ENCODE results near the gene NTRK3. TPM values are rescaled to one million over a fixed set of nuclear protein-coding genes. Genes with fewer than 3 reads are reported as not detected.
A peak's percentile ranks its signal among the peaks of the same experiment; 100 is the strongest.

NTRK3 gene
- not detected in 2 replicates for total RNA-seq (2022)
- Bru-seq, nascent RNA: percentile 0 among the genes with signal in this experiment
- BruChase-seq, experiment 1, labeled RNA remaining after a 6-hour chase: percentile 2 among the genes with signal in this experiment
- BruChase-seq, experiment 2, labeled RNA remaining after a 2-hour chase: percentile 1 among the genes with signal in this experiment
- long read RNA-seq: 0 reads

DNA sequence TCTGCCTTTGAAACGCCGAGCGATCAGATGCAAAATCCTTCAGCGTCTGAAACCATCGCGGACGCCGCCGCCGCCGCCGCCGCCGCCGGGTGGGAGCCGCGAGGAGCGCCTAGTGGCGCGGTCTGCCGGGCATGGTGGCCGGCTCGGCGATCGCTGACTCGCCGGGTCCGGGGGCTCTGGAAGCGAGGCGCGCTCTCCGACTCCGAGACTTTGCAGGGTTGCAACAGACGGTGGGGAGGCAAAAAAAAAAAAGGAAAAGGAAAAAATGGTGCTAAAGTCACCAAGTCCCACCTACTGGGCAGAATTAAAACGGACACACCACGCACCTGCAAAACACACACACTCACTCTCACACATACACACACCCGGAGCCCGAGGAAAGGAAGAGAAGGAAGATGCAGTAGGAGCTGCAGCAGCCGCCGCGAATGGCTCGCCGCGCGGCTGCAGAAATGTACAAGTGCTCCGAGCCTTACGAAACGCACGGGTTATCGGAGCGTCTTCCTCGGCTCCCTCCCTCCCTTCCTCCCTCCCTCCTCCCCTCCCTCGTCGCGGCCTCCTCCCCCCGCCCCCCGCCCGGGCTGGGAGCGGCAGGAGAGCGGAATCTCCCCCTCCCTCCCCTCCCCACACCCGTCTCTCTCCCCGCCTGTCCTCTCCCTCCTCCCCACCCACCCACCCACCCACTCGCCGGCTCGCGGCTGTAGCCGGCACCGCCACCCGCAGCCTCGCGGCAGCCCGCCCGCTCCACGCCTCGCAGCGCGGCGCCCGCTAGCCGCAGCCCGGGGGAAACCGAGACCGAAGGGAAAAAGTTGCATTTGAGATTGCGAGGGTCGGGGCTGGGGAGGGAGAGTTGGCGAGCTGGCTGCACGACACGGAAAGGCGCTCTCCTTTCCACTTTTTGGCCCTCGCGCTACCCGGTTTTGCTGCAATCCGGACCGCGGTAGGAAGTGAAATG lies at the start of gene NTRK3:
Gene NTRK3, minus strand, starts transcription at position 461 of the 952 bp plus-strand sequence. CDS start 586 bp downstream, outside the sequence.
- Mint-ChIP-seq H3K27me3 (ENCODE audit: insufficient read depth, unreplicated experiment) (peaks cover 52% of the 10 kb centered on the region), H3K4me1 (ENCODE audit: insufficient read depth, unreplicated experiment) (no peaks in the 10 kb centered on the region), H3K27ac (ENCODE audit: low read depth, unreplicated experiment) (no peak within 1 kb of the TSS), H3K36me3 (ENCODE audit: insufficient read depth, unreplicated experiment) (no peaks in the 10 kb centered on the region), H3K9me3 (ENCODE audit: unreplicated experiment) (no peaks in the 10 kb centered on the region), H3K4me3 (ENCODE audit: unreplicated experiment) (peak within 1 kb of the TSS; percentile 68)
- ChIA-PET POLR2A (no interaction called here), CTCF (interaction anchor here (0.6 kb wide), 2 partner anchors 46 to 1512 kb away, joined by 3 to 4 read pairs; no protein-coding TSS in a partner anchor)
- intact Hi-C loops (cut with micrococcal nuclease): no loop called here
- DNase-seq (ENCODE audit: unreplicated experiment): no peak
- BruUV-seq (replicated peaks): no TSS peak
- TF ChIP-seq CTCF (IDR thresholded peaks at IDR 0.05; ENCODE audit: unreplicated experiment): no peak

- POLR2A ChIA-PET: no interaction called here
- H3K4me1 Mint-ChIP-seq (ENCODE audit: insufficient read depth, unreplicated experiment): no peaks in the 10 kb centered on the region
- DNase-seq (ENCODE audit: unreplicated experiment): no peak
- BruUV-seq (replicated peaks): no TSS peak
- no peaks in the 10 kb centered on the region for H3K36me3 Mint-ChIP-seq (ENCODE audit: insufficient read depth, unreplicated experiment)
- peaks cover 7% of the 10 kb centered on the region for H3K9me3 Mint-ChIP-seq (ENCODE audit: unreplicated experiment)
- no peaks in the 10 kb centered on the region for H3K27me3 Mint-ChIP-seq (ENCODE audit: insufficient read depth, unreplicated experiment)
- CTCF ChIA-PET: no interaction called here
- intact Hi-C loops (cut with micrococcal nuclease): no loop called here
- TF ChIP-seq CTCF (IDR thresholded peaks at IDR 0.05; ENCODE audit: unreplicated experiment): no peak
- no peak overlapping the region for H3K4me3 Mint-ChIP-seq (ENCODE audit: unreplicated experiment)
- H3K27ac Mint-ChIP-seq (ENCODE audit: low read depth, unreplicated experiment): no peak overlapping the region
Measured at GRCh38 chr15:88303395-88303794, 46.9 kb upstream of the NTRK3 start.

- Mint-ChIP-seq H3K27ac (ENCODE audit: low read depth, unreplicated experiment) (no peak overlapping the region), H3K27me3 (ENCODE audit: insufficient read depth, unreplicated experiment) (no peaks in the 10 kb centered on the region), H3K36me3 (ENCODE audit: insufficient read depth, unreplicated experiment) (no peaks in the 10 kb centered on the region), H3K4me3 (ENCODE audit: unreplicated experiment) (no peak overlapping the region), H3K9me3 (ENCODE audit: unreplicated experiment) (peaks cover 7% of the 10 kb centered on the region), H3K4me1 (ENCODE audit: insufficient read depth, unreplicated experiment) (no peaks in the 10 kb centered on the region)
- POLR2A ChIA-PET: no interaction called here
- intact Hi-C loops (cut with micrococcal nuclease): no loop called here
- no peak for TF ChIP-seq CTCF (IDR thresholded peaks at IDR 0.05; ENCODE audit: unreplicated experiment)
- CTCF ChIA-PET: interaction anchor here (0.6 to 0.9 kb wide), 2 partner anchors 59 to 1336 kb away, joined by 3 to 5 read pairs; no protein-coding TSS in a partner anchor
- no peak for DNase-seq (ENCODE audit: unreplicated experiment)
- BruUV-seq (replicated peaks): no TSS peak
Measured at GRCh38 chr15:88302373-88302772, 45.8 kb upstream of the NTRK3 start.

DNA sequence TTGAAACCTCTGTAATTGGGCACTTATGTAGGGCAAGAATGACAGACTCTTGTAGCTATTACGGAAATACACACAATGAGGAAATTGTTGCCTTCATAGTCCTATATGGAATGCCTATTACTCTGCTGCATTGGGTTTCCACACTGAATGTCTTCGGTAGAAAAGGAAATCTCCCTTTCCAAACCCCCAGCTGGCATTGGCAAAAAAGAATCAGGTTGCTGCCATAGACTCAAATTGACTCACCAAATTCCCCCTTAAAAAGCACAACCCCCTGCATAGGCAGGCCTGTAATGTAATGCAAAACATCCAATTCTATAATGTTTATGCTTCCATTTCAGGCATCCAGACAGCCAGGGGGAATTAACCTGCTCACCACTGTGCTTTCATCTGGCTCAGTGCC lies 44.8 kb upstream of the NTRK3 start:
- CTCF ChIA-PET: interaction anchor here (0.7 to 0.9 kb wide), 2 partner anchors 11 to 58 kb away, joined by 3 read pairs; no protein-coding TSS in a partner anchor
- POLR2A ChIA-PET: no interaction called here
- no TSS peak for BruUV-seq (replicated peaks)
- intact Hi-C loops (cut with micrococcal nuclease): no loop called here
- Mint-ChIP-seq H3K9me3 (ENCODE audit: unreplicated experiment) (peaks cover 7% of the 10 kb centered on the region), H3K36me3 (ENCODE audit: insufficient read depth, unreplicated experiment) (no peaks in the 10 kb centered on the region), H3K27me3 (ENCODE audit: insufficient read depth, unreplicated experiment) (no peaks in the 10 kb centered on the region), H3K27ac (ENCODE audit: low read depth, unreplicated experiment) (no peak overlapping the region), H3K4me3 (ENCODE audit: unreplicated experiment) (no peak overlapping the region), H3K4me1 (ENCODE audit: insufficient read depth, unreplicated experiment) (no peaks in the 10 kb centered on the region)
- no peak for DNase-seq (ENCODE audit: unreplicated experiment)
- TF ChIP-seq CTCF (IDR thresholded peaks at IDR 0.05; ENCODE audit: unreplicated experiment): no peak

All from MCF 10A (cell line).